Measurements from ENCODE around the gene TBXAS1.

GRCh38 chr7:139807009-139807408, 22.1 kb upstream of the TBXAS1 start:
- TF ChIP-seq CTCF (conservative IDR thresholded peaks at IDR 0.05): no peak
- no peak for TF ChIP-seq ZFX (IDR thresholded peaks at IDR 0.05)
